NCI-H524 treated with DMSO at 0.1 percent for 48 hours (cell line): ENCODE results near the gene PHF19.
A peak's percentile ranks its signal among the peaks of the same experiment; 100 is the strongest.

Experiments used
- DNase-seq: peaks from one replicate; lab custom pipeline; 2025; lab: John Stamatoyannopoulos, UW

Gene PHF19

DNA sequence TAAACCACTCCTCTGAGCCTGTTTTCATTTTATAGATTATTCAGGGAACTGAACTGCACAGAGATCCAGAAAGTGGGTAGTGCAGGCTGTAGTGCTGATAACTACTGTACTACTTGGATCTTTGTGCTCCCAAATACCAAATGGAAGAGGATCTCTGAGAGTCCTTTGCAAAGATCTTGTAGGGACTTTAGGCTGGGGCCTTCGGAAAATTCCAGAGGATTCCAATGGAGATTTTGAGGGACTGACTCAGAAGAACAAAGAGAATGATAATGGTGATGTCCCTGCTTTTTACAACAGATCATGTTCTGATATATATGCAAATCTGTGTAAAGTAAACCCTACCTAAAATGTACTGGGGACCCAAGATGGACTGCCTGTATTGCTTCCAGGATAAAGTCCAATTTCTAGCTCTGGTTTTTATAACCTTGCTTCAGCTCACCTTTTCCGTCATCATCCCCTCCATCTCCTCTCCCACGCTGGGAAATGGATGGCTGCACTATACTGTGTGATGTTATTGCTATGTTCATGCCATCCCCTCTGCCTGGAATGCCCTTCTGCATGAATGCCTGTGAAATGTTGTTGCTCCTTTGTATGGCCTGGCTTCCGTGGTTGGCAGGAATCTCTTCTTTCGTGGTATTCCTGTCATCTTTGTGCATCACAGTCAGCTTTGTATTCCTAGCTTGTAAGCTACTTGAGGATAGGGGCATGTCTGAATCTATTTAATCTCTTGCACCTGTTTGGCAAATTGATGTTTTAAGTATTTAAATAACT lies 24.6 kb downstream of the PHF19 start:
- no peak for DNase-seq

DNA sequence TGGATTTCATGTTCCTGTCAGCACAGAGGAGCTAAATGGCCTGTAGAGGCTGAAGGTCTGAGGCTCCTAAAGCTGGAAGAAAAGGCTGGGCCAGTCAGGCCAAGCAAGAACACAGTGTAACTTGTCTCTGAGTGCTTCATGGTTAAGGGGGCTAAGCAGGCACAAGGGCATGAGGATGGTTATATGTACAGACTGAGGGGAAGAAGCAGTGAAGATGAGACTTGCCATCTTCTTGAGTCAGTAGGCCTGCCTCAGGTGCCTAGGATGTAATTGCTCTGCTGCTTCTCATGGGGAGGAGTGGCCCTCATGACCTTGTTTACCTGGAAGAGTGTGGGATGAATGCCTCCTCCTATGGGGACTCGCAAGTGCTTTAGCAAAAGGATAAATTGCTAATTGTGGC lies 25.5 kb downstream of the PHF19 start:
- no peak for DNase-seq

- DNase-seq = peak; percentile 66
These were observed 26.7 kb downstream of the PHF19 start for GRCh38 chr9:120850315-120850714.

DNA sequence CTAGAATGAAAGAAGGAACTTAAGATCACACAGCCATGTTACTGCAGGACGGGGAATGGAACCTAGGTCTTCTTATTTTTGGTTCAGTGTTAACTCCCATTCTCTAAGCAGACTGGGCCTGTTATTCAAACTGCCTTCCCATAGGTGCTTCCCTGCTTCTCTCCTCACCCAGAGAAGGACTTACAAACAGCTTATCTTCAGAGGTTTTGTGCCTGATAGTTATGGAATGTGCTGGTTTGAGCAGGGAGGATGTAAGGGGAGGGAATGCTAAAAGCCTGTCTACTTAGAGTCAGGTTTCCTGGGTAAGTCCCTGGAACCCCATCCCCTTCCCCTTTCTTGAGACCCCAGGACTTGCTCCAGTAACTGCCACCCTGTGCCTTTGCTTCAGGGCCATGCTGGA lies 30.1 kb downstream of the PHF19 start:
- DNase-seq = no peak

- no peak for DNase-seq
These were observed 30.6 kb downstream of the PHF19 start for GRCh38 chr9:120846251-120846889.

- DNase-seq = no peak
These were observed 31.7 kb downstream of the PHF19 start for GRCh38 chr9:120845255-120845654.

DNA sequence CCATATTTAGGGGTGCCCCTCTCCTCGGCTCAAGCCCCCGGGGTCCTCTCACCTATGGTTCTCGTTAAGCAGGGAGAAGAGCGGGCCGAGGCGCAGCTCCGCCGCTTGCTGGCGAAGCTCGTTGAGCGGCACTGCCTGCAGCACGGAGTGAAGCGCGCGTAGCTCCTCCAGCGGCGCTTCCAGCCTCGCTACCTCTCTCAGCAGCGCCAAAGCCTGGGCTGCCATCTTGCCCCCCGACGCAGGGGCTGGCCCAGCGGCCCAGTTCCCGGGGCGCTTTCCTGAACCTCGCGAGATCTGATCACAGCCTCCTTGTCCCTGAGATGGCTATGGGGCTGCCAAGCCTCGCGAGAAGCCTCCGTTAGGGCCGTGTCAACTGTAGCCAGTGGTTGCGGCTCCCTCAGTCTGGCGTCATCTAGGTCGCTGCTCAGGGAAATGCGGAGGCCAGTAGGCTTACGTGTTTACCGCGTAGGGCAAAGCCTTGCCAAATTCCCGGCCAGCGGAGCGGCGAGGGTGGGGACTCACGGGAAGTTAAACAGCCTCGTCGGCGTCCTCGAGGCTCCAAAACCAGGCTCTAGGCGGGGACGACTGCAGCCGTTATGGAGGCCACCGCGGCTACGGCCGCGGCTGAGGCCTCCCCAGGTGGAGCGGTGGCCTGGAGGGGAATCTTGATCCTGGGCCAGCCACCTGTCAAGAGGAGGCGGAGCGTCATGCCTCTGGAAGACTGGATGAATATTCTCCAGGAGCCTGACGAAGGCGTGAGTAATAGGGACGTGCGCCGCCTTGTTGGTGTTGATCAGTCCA lies 34.1 kb downstream of the PHF19 start, which contains the start of gene PSMD5:
Gene PSMD5 (minus strand): TSS at position 238 of the 801 bp plus-strand sequence. CDS start 13 bp downstream, at position 225.
- peak; percentile 87 for DNase-seq

GRCh38 chr9:120841930-120842684 lies 34.9 kb downstream of the PHF19 start:
- DNase-seq = no peak

GRCh38 chr9:120839146-120839545 lies 37.8 kb downstream of the PHF19 start:
- no peak for DNase-seq

DNA sequence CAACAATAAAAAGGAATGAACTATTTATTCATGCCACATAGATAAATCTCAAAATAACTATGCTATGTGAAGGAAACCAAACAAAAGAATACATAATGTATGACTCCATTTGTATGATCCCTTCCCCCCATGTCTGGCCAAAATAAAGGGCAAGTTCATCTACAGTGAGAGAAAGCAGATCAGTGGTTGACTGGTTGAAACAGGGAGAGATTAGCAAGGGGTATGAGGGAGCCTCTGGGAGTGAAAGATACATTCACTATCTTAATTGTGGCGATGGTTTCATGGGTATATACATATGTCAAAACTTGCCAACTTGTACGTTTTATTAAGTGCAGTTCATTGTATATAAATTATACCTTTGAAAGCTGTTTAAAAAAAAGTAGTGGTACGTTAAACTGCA lies 39.1 kb downstream of the PHF19 start:
- DNase-seq = no peak

GRCh38 chr9:120833325-120833724 lies 43.7 kb downstream of the PHF19 start:
- DNase-seq = no peak

DNA sequence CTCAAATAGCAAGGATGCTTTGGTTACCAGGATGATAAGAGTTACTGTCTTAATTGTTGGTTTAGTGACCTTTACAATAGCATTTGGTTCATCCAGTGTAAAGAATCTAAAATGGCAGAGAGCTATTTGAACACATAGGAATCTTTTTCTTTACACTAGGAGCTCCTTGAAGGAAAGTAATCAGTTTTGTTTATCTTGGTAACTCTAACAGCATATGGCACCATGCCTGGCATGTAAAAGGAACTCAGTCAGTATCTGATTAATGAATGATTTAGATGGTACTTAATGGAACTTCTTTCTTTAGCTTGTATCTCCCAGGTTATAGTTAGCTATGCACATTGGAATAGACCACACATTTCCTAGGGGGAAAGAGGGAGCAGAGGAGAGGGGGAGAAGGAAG lies 44.2 kb downstream of the PHF19 start:
- no peak for DNase-seq

DNA sequence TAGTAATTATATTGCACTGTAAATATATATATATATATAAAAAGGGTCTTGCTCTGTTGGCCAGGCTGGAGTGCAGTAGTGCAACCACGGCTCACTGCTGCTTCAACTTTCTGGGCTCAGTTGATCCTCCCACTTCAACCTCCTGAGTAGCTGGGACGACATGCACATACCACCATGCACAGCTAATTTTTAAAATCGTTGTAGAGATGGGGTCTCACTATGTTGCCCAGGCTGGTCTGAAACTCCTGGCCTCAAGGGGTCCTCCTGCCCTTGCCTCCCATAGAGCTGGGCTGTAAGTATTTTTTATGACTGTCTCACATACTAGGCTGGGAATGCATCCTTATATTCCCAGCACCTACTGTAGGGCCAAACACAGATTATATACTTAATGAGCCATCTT lies 46.1 kb downstream of the PHF19 start:
- no peak for DNase-seq

DNA sequence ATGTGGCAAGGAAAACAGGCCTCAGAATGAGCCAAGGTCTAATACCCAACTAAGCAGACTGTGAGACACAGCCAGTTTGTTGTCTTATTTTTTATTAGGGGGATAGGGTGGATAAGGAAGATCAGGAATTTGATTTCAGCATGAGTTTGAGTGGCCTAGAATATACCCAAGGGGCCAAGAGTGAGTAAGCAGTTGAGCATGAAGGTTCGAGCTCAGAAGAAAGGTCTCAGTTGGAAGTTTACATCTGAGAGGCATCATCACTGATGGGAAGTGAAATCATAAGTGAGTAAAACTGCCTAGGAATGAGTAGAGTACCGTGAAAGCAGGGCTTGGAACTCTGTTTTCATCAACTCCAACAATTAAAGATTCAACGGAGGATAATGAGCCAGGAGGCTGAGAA lies 46.8 kb downstream of the PHF19 start:
- DNase-seq = no peak

DNA sequence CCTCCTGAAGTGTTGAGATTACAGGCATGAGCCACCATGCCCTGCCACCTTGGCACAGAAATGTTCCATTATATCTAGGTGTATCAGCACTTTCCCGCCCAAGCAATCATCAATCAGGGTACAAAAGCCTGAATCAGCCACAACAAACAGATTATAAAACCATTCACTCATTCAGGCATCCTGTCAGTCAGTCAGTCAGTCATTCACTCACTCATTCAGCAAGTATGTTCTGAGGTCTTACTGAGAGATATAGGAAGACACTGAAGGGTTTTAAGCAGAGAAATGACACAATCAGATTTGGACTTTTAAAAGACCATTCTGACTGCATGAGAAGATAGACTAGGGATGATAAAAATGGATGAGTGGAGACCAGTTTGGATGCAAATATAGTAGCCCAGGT lies 47.3 kb downstream of the PHF19 start:
- DNase-seq = no peak

GRCh38 chr9:120820095-120820494 lies 56.9 kb downstream of the PHF19 start:
- DNase-seq = no peak

- no peak for DNase-seq
These were observed 58.4 kb downstream of the PHF19 start for GRCh38 chr9:120818595-120818994.

GRCh38 chr9:120815075-120815474 lies 61.9 kb downstream of the PHF19 start:
- no peak for DNase-seq

DNA sequence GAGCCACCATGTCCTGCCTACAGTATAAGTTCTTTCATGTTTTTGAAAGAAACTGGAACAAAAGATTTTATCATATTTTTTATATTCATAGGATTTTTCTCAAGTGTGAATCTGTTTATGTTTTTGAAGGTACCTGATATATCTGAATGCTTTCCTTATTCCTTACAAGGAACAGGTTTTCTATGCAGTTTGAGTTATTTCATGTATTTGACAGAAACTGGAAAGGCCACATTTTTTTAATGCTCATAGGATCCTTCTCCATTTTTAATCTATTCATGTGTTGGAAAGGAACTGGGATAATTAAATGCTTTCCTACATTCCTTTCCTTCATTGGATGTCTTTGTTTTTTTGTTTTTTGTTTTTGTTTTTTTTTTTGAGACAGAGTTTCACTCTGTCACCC lies 68.1 kb downstream of the PHF19 start:
- DNase-seq = no peak

DNA sequence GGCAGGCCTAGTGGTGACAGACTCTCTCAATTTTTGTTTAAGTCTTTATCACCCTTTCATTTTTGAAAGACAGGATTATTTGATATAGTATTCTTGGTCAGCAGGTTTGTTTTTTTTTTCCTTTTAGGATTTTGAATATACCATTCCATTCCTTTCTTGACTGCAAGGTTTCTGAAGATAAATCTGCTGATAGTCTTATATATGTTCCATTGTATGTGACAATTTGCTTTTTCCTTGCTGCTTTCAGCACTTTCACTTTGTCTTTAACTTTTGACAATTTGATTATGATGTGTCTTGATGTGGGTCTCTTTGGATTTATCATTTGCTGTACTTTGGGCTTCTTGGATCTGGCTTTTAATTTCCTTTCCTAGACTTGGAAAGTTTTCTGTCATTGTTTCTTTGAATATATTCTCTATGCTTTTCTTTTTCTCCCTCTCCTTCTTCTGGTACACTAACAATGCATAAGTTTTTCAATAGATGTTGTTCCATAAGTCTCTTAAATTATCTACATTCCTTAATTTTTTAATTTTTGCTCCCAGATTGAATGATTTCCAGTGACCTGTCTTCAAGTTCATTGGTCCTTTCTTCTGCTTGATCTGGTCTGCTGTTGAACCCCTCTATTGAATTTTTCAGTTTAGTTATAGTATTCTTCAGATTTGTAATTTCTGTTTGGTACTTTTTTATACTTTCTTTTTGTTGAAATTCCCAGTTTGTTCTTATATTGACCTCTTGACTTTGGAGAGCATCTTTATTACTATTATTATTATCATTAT lies 69.2 kb downstream of the PHF19 start:
- no peak for DNase-seq
